ENCODE measurements around the gene ENHO. TPM values are rescaled to one million over a fixed set of nuclear protein-coding genes. Genes with fewer than 3 reads are reported as not detected.

Gene ENHO
- total and polyA plus RNA-seq, 2 of the 8 experiments (the other 6 are each of a cell fraction or from before 2014, with no cell fraction given): 12.2 to 49.4 TPM

GRCh38 chr9:34486572-34486971 is 36.2 kb downstream of the ENHO start:
- Histone ChIP-seq H3K4me1 (replicated peaks in 1 of 4; ENCODE audit: control insufficient read depth in 3 of 4, insufficient read depth in 4 of 4, low read length in 3 of 4) (no peaks in the 10 kb centered on the region), H3K4ac (replicated peaks; ENCODE audit: insufficient read length, low read depth, low read length) (no peak overlapping the region), H4K8ac (ENCODE audit: extremely low read depth, insufficient read depth, low read length) (no peak overlapping the region), H2BK12ac (ENCODE audit: low read depth, low read length) (no peak overlapping the region), H3K36me3 (ENCODE audit: control insufficient read depth in 2 of 4, insufficient read depth in 4 of 4, low read length in 3 of 4) (no peaks in the 10 kb centered on the region), H3K79me1 (ENCODE audit: low read depth, low read length) (no peaks in the 10 kb centered on the region), H2BK120ac (replicated peaks; ENCODE audit: low read depth, low read length) (no peak overlapping the region), H3K4me3 (ENCODE audit: extremely low read depth in 1 of 4, insufficient read depth in 2 of 4, low read depth in 3 of 4, low read length in 4 of 4) (no peak overlapping the region), H4K91ac (replicated peaks; ENCODE audit: insufficient read length, low read length) (no peak overlapping the region), H3K79me2 (ENCODE audit: control insufficient read depth in 1 of 2, insufficient read depth in 2 of 2, low read length in 2 of 2) (no peaks in the 10 kb centered on the region), H3K9me3 (ENCODE audit: insufficient read depth in 2 of 2, low read depth in 1 of 2, low read length in 1 of 2) (peaks cover 0 to 3% of the 10 kb centered on the region in 2 experiments; a peak in 1 of 4 replicates), H4K20me1 (replicated peaks in 1 of 2; ENCODE audit: control insufficient read depth in 1 of 2, insufficient read depth in 2 of 2, low read length in 2 of 2) (no peaks in the 10 kb centered on the region), H2AK5ac (ENCODE audit: low read depth, low read length) (no peak overlapping the region), H3K9ac (replicated peaks in 1 of 4; ENCODE audit: extremely low read depth in 1 of 4, low read depth in 3 of 4, low read length in 3 of 4) (no peak overlapping the region), H4K5ac (ENCODE audit: insufficient read length, low read depth, low read length) (no peak overlapping the region), H2BK5ac (ENCODE audit: low read depth, low read length) (no peak overlapping the region), H3K23me2 (ENCODE audit: low read depth, low read length) (no peaks in the 10 kb centered on the region), H3K18ac (ENCODE audit: extremely low read depth, low read length) (no peak overlapping the region), H3K23ac (ENCODE audit: insufficient read length) (no peak overlapping the region), H3K4me2 (ENCODE audit: insufficient read depth in 1 of 2, low read depth in 2 of 2, low read length in 2 of 2) (no peak overlapping the region), H3K27ac (ENCODE audit: low read depth, low read length) (no peak overlapping the region), H3K14ac (ENCODE audit: insufficient read length) (no peak overlapping the region), H2BK15ac (ENCODE audit: low read length) (no peak overlapping the region), H2BK20ac (ENCODE audit: low read length) (no peak overlapping the region), H2AFZ (ENCODE audit: low read length) (no peak overlapping the region), H3K27me3 (replicated peaks in 1 of 4; ENCODE audit: control insufficient read depth in 3 of 4, extremely low read depth in 1 of 4, insufficient read depth in 3 of 4, low read length in 3 of 4) (no peaks in the 10 kb centered on the region), H3K56ac (replicated peaks; ENCODE audit: insufficient read length, low read depth, low read length) (no peak overlapping the region)
- 84% methylated on average over 3 of the region's 3 CpGs; no CpG with 5 or more reads in 1 of the 2 experiments for WGBS, 2 experiments (ENCODE audit: extremely low coverage in 1 of 2, insufficient coverage in 1 of 2, insufficient read length in 1 of 2, insufficient replicate concordance in 2 of 2, low coverage in 1 of 2, low lambda C conversion rate in 2 of 2, missing lambda C conversion rate in 1 of 2)
- ChIA-PET CTCF (ENCODE audit: partially characterized antibody) (interaction anchor here (1.4 to 2.6 kb wide), 2 partner anchors 9 to 14 kb away, joined by 4 to 14 read pairs; no protein-coding TSS in a partner anchor), POLR2A (ENCODE audit: partially characterized antibody) (no interaction called here)
- FAIRE-seq (no peak), DNase-seq (ENCODE audit: low read depth in 1 of 2, low spot score in 2 of 2) (no peak)
